ENCODE results near the gene CD83.
A peak's percentile ranks its signal among the peaks of the same experiment; 100 is the strongest.
"Not testable (repeated sequence)": the region's sequence is repeated elsewhere in the genome, so short reads cannot be mapped to it uniquely, and the experiment has no call there.

The CD83 gene, protein sequence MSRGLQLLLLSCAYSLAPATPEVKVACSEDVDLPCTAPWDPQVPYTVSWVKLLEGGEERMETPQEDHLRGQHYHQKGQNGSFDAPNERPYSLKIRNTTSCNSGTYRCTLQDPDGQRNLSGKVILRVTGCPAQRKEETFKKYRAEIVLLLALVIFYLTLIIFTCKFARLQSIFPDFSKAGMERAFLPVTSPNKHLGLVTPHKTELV

GRCh38 chr6:14117158-14118090 is at the start of gene CD83:
Gene CD83, plus strand, starts transcription at chr6:14117772. Its CDS starts 40 bp downstream, at chr6:14117812.
- peak; percentile 69 for DNase-seq (ENCODE audit: low read depth in 2 of 2)

GRCh38 chr6:14068133-14068532 is 49.4 kb upstream of the CD83 start:
- DNase-seq (ENCODE audit: low read depth in 2 of 2): no peak

DNA sequence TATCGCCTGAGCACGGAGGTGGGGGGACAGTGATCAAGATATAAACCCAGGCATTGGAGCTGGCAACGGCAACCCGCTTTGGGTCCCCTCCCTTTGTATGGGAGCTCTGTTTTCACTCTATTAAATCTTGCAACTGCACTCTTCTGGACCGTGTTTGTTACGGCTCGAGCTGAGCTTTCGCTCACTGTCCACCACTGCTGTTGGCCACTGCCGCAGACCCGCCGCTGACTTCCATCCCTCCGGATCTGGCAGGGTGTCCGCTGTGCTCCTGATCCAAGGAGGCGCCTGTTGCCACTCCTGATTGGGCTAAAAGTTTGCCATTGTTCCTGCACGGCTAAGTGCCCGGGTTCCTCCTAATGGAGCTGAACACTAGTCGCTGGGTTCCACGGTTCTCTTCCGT is 48.9 kb upstream of the CD83 start:
- DNase-seq (ENCODE audit: low read depth in 2 of 2): no peak

DNA sequence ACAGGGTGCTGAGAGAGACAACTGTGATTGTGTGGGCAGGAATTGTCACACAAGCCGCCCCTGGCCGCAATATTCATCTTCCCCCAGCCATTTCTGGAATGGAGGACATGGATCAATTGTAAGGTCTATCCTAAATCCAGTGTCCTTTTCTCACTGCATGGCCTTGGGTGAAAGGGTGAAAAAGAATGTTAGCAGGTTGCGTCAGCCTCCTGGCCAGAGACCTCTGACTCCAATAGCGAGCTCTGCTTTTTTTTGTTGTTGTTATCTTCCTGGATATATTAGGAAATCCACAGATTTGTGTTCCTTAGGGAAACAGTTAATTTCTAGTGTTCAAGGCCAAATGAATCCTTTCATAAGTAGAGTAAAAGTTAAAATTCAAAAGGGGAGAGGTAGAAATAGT is 47.1 kb upstream of the CD83 start:
- DNase-seq (ENCODE audit: low read depth in 2 of 2): no peak

DNA sequence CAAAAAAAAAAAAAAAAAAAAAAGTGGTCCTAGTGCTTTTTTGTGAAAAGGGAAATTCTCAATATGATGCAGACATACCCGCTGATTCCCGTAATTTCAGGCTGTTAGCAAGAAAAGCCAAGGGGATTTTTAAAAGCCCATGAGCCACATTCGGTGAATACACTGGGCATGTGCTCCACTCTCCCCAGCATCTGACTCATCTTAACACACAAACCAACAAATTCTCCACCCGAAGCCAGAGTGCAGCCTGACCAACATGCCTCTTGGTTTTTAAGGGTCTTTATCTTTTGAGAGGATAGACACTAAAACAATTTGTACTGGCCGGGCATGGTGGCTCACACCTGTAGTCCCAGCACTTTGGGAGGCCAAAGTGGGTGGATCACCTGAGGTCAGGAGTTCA is 45.5 kb upstream of the CD83 start:
- DNase-seq (ENCODE audit: low read depth in 2 of 2): no peak

DNA sequence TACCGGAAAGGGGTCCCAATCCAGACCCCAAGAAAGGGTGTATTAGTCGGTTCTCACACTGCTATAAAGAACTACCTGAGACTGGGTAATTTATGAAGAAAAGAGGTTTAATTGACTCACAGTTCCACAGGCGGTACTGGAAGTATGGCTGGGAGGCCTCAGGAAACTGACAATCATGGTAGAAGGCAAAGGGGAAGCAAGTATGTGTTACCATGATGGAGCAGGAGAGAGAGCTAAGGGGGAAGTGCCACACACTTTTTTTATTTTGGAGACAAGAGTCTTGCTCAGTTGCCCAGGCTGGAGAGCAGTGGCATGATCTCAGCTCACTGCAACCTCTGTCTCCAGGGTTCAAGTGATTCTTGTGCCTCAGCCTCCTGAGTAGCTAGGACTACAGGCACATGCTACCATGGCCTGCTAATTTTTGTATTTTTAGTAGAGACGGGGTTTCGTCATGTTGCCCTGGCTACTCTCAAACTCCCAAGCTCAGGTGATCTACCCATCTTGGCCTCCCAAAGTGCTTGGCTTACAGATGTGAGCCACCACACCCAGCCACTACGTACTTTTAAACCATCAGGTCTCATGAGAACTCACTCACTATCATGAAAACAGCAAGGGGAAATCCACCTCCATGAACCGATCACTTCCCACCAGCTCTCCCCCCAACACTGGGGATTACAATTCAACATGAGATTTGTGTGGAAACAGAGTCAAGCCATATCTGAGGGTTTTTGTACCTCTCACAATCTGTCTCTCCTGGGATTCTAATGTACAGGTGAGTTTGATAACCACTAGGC is 43.8 kb upstream of the CD83 start:
- not testable (repeated sequence) for DNase-seq (ENCODE audit: low read depth in 2 of 2)

DNA sequence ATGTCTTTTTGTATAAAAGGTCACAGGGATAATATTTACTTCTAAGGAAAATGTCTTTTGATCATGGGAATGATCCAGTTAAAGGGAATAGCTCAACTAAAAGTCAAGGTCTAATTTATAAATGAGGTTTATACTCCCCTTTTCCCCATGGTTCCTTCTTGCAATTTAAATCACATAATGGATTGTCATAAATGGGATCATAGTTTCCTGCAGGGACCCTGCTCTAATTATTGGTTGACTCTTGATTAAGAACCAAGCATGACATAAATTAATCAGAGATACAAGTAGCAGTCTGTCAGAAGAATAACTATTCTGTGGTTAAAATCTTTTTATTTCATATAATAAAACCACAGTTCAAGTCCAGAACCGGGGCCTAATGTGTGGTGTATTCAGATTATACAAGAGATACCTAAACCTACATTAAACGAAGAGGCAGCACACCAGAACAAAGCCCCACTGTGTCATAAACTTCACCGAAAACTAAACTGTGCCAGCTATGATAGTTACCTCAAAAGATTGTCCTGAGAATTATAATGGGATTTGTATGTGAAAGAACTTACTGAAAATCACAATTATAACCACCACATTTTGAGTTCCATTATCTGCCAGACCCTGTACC is 43.0 kb upstream of the CD83 start:
- no peak for DNase-seq (ENCODE audit: low read depth in 2 of 2)

DNA sequence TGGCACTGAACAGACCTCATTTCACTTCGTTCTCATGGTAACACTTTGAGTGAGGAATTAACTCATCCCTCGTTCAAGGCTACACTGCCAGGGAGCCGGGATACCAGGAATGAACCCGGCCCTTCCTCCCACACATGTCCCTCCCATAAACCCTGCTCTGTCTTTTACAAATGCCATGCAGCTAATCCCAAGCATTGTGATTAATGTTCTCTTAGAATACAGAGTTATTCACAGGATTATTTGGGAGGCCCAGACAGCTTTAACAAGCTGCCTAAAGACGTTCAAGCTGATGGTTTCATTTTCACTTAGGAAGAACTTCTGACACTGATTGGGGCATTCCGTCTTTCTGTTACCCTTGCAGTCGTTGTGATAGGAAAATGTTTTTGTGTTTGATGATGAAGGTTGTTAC is 42.5 kb upstream of the CD83 start:
- no peak for DNase-seq (ENCODE audit: low read depth in 2 of 2)

DNA sequence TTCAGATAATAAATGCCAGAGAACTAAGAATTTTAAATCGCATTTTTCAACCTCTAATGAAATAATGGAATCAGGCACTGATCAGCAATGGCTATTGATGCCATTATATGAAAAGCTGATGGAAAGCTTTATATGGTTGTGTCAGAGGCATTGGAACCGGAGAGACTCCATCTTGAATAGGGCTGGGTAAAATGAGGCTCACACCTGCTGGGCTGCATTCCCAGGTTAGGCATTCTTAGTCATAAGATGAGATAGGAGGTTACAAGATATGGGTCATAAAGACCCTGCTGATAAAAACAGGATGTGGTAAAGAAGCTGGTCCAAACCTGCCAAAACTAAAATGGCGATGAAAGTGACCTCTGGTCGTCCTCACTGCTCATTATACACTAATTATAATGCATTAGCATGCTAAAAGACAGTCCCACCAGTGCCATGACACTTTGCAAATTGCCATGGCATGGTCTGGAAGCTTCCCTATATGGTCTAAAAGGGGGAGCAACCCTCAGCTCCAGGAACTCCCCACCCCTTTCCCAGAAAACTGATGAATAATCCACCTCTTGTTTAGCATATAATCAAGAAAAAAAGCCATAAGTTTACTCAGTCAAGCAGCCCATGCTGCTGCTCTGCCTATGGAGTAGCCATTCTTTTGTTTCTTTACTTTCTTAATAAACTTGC is 40.2 kb upstream of the CD83 start:
- no peak for DNase-seq (ENCODE audit: low read depth in 2 of 2)

DNA sequence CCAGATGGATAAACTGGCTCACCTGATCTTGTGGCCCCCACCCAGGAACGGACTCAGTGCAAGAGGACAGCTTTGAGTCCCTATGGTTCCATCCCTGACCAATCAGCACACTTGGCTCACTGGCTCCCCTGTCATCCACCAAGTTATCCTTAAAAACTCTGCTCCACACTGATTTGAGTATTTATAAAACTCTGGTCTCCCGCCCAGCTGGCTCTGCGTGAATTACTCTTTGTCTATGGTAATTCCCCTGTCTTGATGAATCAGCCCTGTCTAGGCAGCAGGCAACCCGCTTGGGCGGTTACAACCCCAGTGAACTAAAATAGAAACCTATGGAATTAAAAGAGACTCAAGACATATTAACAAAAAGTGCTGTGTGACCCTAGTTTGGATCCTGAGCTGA is 38.1 kb upstream of the CD83 start:
- no peak for DNase-seq (ENCODE audit: low read depth in 2 of 2)

GRCh38 chr6:14079971-14080370 is 37.6 kb upstream of the CD83 start:
- DNase-seq (ENCODE audit: low read depth in 2 of 2): no peak

DNA sequence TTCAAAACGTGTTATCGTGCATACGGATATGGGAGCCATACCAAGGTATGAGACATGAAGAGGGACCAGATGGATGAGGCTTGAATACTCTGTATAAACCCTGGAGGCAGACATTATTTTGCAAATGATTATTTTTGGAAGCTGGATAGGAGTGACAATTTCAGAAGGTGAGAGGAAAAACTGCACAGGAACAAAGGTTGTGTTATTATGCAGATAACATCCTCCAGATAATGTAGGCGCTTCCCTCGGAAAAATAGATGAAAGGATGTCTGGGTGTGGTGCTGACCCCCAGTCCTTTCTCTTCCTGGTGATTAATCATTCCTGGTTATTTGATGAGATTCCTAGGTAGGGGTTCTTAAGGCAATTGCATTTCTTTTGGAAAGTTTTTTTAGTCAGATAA is 36.4 kb upstream of the CD83 start:
- DNase-seq (ENCODE audit: low read depth in 2 of 2): no peak

DNA sequence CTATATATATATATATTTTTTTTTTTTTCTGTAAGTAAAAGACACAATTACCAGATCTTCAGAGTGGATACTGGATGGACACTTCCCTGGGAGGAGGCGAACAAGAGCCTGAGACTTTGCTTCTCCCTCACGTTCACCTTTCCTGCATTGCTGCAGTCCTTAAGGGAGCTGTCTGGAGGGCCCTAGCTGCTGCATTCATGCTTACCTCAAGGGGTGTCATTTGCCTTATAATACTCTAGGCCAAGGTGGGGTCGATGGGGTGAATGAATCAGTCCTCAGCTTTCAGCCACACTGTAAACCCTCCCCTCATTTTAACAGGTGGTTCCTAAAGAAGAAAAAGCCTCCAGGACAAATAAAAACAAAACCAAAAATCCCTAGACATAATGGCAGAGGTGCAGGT is 34.8 kb upstream of the CD83 start:
- DNase-seq (ENCODE audit: low read depth in 2 of 2): no peak

- DNase-seq (ENCODE audit: low read depth in 2 of 2): no peak
Measured at GRCh38 chr6:14083262-14083661, 34.3 kb upstream of the CD83 start.

GRCh38 chr6:14083751-14084150 is 33.8 kb upstream of the CD83 start:
- no peak for DNase-seq (ENCODE audit: low read depth in 2 of 2)

DNA sequence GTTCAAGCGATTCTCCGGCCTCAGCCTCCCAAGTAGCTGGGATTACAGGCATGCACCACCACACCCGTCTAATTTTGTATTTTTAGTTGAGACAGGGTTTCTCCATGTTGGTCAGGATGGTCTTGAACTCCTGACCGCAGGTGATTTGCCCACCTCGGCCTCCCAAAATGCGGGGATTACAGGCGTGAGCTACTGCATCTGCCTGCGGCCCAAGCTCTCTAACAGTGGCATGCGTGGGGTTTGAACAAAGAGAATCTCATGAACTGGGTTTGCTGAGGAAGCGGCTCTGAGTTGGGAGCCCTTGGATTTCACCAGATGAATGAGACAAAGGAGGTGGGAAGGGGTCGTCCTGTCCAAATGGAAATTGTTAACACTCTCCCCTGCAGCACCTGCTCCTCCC is 33.2 kb upstream of the CD83 start:
- no peak for DNase-seq (ENCODE audit: low read depth in 2 of 2)

DNA sequence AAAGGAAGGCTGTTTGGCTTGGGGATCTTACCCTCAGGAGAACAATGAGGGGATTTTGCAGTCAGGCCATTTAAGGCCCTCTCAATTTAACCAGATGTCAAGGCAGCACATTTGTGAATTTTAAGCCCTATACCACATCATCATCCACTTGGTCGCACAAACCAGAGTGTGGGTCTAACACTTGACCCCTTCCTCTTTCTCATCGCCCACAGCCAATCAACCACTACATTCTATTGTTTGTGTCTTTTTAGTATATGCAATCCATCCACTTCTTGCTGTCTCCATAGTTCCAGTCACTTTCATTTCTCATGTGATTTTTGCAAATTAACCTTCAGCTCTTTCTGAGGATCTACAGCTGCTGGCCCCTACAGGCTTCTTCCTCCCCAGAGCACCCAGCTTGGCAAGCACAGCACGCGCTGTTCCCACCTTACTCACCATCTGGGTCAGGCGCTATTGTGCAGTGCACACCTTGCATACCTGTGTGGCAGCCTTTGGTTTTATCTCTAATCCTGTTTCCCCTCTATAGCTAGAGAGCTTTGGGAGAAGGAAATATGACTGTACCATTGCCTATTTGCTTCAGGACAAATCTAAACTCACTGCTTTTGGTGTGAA is 32.3 kb upstream of the CD83 start:
- no peak for DNase-seq (ENCODE audit: low read depth in 2 of 2)

GRCh38 chr6:14086701-14087100 is 30.9 kb upstream of the CD83 start:
- no peak for DNase-seq (ENCODE audit: low read depth in 2 of 2)

GRCh38 chr6:14088600-14089192 is 28.9 kb upstream of the CD83 start:
- DNase-seq (ENCODE audit: low read depth in 2 of 2): no peak

- no peak for DNase-seq (ENCODE audit: low read depth in 2 of 2)
Measured at GRCh38 chr6:14089224-14089623, 28.3 kb upstream of the CD83 start.
